Measurements from ENCODE around the gene DLG2. TPM values are rescaled to one million over a fixed set of nuclear protein-coding genes. Genes with fewer than 3 reads are reported as not detected.

The DLG2 gene
- total RNA-seq, 3 donors from 2014 or later (not counting 1 experiment from before 2014, with no cell fraction given) = 1.7 to 2.9 (median 2.2) TPM

- H3K4me3 ChIP-seq (ENCODE audit: low read length) = no peak overlapping the region
- no peak overlapping the region for H3K27ac ChIP-seq (ENCODE audit: low read length)
- ATAC-seq (no peak), DNase-seq (no peak)
- no peak for TF ChIP-seq CTCF (IDR thresholded peaks at IDR 0.05)
- no peaks in the 10 kb centered on the region for H3K9me3 ChIP-seq (ENCODE audit: control insufficient read depth, insufficient read depth, low read length)
- Mint-ChIP-seq H3K4me1 (no peaks in the 10 kb centered on the region), H3K9me3 (peaks cover 6 to 7% of the 10 kb centered on the region in 2 donors), H3K36me3 (no peaks in the 10 kb centered on the region), H3K27ac (no peak overlapping the region), H3K4me3 (no peak overlapping the region), H3K27me3 (ENCODE audit: low read depth in 2 of 2) (no peaks in the 10 kb centered on the region)
- 93% methylated on average over 3 of the region's 3 CpGs for WGBS (ENCODE audit: insufficient coverage)
- no peaks in the 10 kb centered on the region for H3K27me3 ChIP-seq (ENCODE audit: control insufficient read depth, insufficient read depth, low read length)
- no peaks in the 10 kb centered on the region for H3K36me3 ChIP-seq (ENCODE audit: control insufficient read depth, insufficient read depth, low read length)
- no peaks in the 10 kb centered on the region for H3K4me1 ChIP-seq (ENCODE audit: control insufficient read depth, insufficient read depth, low read length)
- intact Hi-C loops (cut with micrococcal nuclease) = no loop called here
These were observed 1171.5 kb downstream of the DLG2 start for GRCh38 chr11:84455691-84456090.

DNA sequence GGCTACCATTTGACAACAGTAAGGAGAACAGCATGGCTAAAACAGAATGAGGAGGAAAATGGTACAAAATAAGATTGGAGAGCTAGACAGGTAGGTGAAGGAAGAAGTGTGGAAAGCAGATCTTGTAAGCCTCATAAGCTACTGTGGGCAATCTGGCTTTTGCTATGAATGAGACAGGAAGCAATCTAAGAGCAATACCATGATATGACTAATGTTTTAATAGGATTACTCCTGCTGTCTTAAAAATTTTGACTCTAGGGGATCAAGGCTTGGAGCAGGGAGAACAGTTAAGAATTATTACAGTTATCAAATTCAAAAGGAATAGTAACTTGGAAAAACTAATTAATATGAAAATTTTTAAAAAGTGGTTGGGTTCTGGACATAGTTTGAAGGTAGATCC is 1174.9 kb downstream of the DLG2 start:
- Mint-ChIP-seq H3K36me3 (no peaks in the 10 kb centered on the region), H3K9me3 (peaks cover 10% of the 10 kb centered on the region in 2 donors), H3K4me3 (no peak overlapping the region), H3K27ac (no peak overlapping the region), H3K27me3 (ENCODE audit: low read depth in 2 of 2) (no peaks in the 10 kb centered on the region), H3K4me1 (no peaks in the 10 kb centered on the region)
- DNase-seq = no peak
- no peaks in the 10 kb centered on the region for H3K4me1 ChIP-seq (ENCODE audit: control insufficient read depth, insufficient read depth, low read length)
- no peaks in the 10 kb centered on the region for H3K27me3 ChIP-seq (ENCODE audit: control insufficient read depth, insufficient read depth, low read length)
- H3K9me3 ChIP-seq (ENCODE audit: control insufficient read depth, insufficient read depth, low read length) = no peaks in the 10 kb centered on the region
- H3K27ac ChIP-seq (ENCODE audit: low read length) = no peak overlapping the region
- intact Hi-C loops (cut with micrococcal nuclease) = no loop called here
- no peak for TF ChIP-seq CTCF (IDR thresholded peaks at IDR 0.05)
- H3K36me3 ChIP-seq (ENCODE audit: control insufficient read depth, insufficient read depth, low read length) = no peaks in the 10 kb centered on the region
- ATAC-seq = no peak
- no peak overlapping the region for H3K4me3 ChIP-seq (ENCODE audit: low read length)

DNA sequence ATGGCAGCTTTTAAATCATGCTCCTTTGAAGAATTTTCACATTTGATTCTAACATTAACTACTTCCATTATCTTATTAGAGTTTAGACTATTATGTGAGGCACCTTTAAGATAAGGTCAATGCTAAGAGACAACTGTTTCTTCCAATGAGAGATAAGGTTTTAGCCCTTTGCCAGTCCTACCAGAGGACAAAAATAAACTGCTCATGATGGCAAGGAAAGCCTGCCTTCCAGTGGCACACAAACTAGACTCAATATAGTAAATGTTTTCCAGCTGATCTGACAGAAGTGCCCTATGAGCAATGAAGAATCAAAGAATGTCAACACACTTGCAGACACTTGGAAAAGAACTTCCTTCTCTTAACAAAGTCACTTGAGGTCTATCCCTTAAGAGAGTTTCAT is 1188.6 kb downstream of the DLG2 start:
- H3K4me1 Mint-ChIP-seq = no peaks in the 10 kb centered on the region
- no peak overlapping the region for H3K4me3 Mint-ChIP-seq

More for the DNA sequence above, 1188.6 kb downstream of the DLG2 start:
- H3K4me3 ChIP-seq (ENCODE audit: low read length) = no peak overlapping the region
- H3K36me3 ChIP-seq (ENCODE audit: control insufficient read depth, insufficient read depth, low read length) = no peaks in the 10 kb centered on the region
- DNase-seq (no peak), ATAC-seq (no peak)
- intact Hi-C loops (cut with micrococcal nuclease) = no loop called here
- no peaks in the 10 kb centered on the region for H3K27me3 Mint-ChIP-seq (ENCODE audit: low read depth in 2 of 2)
- H3K9me3 ChIP-seq (ENCODE audit: control insufficient read depth, insufficient read depth, low read length) = no peaks in the 10 kb centered on the region
- peaks cover 0 to 2% of the 10 kb centered on the region in 2 donors for H3K9me3 Mint-ChIP-seq
- TF ChIP-seq CTCF (IDR thresholded peaks at IDR 0.05) = no peak
- H3K27ac Mint-ChIP-seq = no peak overlapping the region
- no peaks in the 10 kb centered on the region for H3K27me3 ChIP-seq (ENCODE audit: control insufficient read depth, insufficient read depth, low read length)
- H3K36me3 Mint-ChIP-seq = no peaks in the 10 kb centered on the region
- no peaks in the 10 kb centered on the region for H3K4me1 ChIP-seq (ENCODE audit: control insufficient read depth, insufficient read depth, low read length)
- H3K27ac ChIP-seq (ENCODE audit: low read length) = no peak overlapping the region
